Fibroblast of lung (primary cell): ENCODE results near the gene CTNND2.

Experiments used
- CTCF ChIP-seq, 2 donors: IDR thresholded peaks in 1 of 2; conservative IDR thresholded peaks in 1 of 2; 1 replicate in 1 of 2; 2 replicates in 1 of 2; pipeline ENCODE4 v1.5.1; 2011 to 2012; ENCODE audit warnings: low read length in 2 of 2, control low read depth in 1 of 2, inconsistent platforms in 1 of 2, low read depth in 1 of 2, mild to moderate bottlenecking in 1 of 2
- EZH2 ChIP-seq: IDR thresholded peaks from 2 replicates; pipeline ENCODE4 v1.5.1; 2012; ENCODE audit warnings: low read length, control low read depth, mild to moderate bottlenecking; ENCODE audit errors: missing control alignments

DNA sequence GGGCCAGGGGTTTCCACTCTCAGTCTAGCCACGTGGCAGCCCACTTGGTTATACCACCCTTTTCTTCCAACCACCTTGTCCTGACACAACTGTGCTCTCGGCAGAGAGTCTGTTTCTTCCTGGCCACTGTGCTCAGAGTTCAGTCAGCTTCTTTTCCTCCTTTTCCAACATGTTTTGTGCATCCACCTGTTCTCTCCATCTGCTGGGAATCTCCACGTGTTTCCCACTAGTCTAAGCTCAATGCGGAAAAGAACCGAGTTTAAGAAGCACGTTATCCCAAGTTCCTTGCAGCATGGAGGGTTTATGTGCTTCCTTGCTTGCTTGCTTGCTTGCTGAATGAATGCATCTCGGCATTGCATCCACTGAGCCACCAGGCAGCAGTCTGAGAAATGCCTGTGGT is 599.6 kb downstream of the CTNND2 start:
- TF ChIP-seq CTCF (conservative IDR thresholded peaks at IDR 0.05 in 1 of 2, IDR thresholded peaks at IDR 0.05 in 1 of 2; ENCODE audit: low read depth in 1 of 2, low read length in 2 of 2) (no peak), EZH2 (no peak)
